NCI-H2171 (cell line): Measurements from ENCODE around the gene DTNBP1.
A peak's percentile ranks its signal among the peaks of the same experiment; 100 is the strongest.

Experiments used
- DNase-seq: peaks from one replicate; lab custom pipeline; 2025; lab: John Stamatoyannopoulos, UW

DTNBP1 gene

DNA sequence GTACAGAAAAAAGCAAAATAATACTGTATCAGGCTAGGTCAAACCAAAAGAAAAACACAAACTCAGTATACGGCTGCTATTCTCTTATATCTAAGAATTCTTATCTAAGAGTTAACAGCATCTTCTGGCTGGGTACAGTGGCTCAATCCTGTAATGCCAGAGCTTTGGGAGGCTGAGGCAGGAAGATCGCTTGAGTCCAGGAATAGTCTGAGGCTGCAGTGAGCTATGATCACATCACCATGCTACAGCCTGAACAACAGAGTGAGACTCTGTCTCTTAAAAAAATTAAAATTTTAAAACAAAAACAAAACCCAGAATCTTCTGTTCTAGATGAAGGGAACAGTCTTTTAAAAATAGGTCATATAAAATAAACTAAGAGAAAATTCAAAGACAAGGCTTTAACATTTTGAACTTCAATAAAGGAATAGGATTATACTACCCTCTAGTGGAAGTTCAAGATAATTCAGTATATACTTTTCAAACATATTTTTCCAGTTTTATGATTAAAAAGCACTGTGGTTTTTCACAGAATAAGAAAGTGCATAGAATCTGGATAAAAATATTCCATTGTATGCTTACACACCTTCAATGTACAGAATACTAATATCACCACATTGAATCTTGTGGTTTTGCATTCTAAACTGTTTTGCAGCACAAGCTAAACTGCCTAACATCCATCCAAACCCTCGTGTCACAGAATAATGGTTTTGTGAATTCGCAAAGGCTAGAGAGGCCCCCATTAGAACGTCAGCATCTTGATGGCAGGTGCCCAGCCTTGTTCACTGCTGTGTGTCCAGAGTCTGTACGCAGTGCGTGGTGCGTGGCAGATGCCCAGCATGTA lies 39.3 kb downstream of the DTNBP1 start:
- peak; percentile 38 for DNase-seq

DNA sequence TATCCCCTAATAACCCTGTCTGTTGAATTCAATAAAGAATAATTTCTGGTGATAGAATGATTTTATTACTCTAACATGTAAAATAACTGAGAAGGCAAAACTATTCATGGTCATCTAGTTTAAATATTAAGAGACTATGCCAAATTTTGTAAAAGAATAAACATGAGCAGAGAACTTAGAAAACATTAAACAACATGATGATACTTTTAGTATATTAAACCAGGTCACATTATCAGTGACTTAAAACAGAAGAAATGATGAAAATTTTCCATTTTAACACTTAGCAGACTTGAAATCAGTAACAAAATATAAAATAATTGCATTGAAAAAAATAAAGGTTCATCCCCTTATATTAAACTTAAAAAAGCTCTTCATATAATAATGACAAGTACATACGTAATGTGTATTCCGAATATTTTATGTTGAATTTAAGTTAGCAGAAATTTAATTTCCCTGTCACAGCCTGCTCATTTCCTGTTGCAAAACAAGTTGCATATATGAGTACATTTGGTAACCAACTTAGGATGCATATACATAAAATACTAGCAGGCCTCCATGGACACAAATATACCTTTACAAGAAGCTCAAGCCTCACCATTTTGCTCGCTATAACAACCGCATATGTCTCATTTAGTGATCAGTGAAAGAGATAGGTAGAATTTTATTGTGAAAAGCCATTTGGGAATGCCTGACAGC lies 40.6 kb downstream of the DTNBP1 start:
- peak; percentile 29 for DNase-seq

DNA sequence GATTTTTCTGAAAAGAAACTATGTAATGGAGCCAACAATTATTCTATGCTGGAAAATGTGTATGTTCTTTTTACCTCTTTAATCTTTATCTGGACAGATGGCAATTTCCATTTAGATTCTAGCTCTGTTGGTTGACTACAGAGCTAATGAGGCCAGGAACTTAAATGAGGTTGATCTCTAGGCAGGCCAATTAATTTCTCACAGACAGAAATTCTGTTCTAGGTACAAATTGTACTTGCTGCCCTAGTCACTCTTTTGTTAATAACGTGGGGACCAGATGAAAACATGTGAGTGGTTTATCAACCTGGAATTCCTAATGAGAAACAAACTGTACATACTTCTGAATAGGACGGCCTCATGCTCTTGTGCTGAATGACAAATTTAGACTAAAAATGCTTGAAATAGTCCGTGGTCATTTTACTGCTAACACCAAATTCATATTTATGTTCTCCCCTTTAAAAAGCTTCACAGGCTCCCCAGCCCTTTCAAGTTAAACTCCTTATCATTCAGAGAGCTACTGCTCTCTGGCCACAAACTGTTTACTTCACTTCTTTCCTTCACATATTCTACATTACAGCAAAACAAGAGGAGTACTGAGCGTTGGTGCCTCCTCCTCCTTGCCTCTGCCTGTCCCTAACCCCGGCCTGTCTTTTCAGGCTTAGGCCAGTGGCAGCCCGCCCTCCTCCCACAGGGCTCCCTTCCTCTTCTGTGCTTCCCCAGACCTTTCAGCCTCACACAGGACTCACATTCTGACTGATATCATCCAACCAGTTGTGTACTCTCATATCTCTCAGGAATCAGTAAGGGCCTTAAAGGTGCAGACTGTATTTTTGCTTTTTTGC lies 41.4 kb downstream of the DTNBP1 start:
- DNase-seq, result peak; percentile 65

DNA sequence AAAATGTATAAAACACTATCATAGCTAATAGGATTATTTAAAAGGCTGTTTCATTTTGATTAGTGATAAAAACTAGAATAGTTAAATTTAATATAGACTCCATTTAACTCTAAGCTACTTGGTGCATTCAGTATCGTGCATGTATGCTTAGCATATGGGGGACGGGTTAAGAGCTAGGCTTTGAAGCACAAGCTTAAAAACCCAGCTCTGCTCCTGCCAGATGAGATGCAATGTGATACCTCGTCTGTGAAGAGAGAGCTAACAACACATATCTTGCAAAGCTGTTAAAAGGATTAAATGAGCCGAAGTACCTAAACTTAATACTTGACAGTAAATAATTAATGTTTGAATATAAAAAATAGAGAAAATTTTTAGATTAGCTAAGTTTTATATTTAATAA lies 42.2 kb downstream of the DTNBP1 start:
- peak; percentile 85 for DNase-seq

DNA sequence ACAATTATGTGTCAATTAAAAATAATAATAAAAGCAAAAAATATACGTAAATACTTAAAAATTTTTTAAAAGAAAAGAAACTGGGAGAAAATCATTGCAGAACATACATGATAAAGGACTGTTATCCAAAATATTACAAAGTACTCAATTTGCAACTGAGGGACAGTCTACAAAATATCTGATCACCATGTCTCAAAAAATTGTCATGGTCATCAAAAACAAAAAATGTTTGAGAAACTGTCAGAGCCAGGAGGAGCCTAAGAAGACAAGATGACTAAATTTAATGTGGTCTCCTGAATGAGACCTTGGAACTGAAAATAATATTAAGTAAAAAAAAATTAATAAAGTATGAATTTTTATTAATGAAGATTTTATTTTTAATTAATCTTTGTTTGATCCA lies 43.5 kb downstream of the DTNBP1 start:
- DNase-seq, result no peak

DNA sequence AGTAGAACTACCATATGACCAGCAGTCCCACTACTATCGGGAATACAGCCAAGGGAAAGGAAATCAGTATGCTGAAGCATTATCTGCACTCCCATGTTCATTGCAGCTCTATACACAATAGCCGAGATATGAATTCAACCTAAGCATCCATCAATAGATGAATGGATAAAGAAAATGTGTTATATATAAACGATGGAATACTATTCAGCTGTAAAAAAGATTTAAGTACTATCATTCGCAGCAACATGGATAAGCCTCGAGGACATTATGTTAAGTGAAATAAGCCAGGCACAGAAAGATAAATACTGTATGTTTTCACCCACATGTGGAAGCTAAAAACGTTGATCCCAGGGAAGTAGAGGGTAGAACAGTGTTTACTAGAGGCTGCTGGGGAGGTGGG lies 44.1 kb downstream of the DTNBP1 start:
- DNase-seq, result no peak

DNA sequence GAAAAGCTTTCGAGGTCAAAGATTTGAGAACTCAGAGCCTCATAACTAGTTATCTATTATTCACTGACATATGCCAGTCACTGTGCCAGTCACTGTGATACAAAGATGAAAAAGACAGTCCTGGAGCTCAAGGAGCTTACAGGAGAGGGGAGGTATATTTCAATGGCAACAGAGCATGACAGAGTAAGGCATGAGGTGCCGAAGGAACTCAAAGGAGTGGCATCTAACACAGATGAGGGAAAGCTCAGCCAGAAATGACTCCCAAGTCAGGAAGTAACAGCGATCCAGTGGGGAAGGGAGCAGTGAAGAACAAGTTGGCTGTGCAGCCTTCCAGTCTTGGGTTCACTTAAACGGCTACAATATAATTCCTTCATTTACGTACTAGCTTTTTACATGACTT lies 46.6 kb downstream of the DTNBP1 start:
- no peak for DNase-seq

DNA sequence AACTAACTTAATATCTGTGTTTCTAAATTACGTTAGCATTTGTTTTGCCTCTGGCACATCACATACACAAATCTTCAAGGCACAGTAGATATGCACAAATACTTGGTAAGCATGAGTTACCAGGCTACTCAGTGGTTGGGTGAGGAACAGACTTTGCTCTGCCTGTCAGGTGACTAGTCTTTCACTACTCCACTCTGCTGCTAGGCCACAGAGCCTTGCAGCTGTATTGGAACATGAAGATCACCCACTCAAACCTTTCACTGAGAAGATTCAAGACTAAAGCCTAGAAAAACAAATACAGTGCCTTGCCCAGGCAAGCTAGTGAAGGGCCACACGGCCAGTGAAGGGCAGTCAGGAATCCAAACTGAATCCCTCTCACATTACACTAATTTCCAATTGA lies 47.0 kb downstream of the DTNBP1 start:
- no peak for DNase-seq

DNA sequence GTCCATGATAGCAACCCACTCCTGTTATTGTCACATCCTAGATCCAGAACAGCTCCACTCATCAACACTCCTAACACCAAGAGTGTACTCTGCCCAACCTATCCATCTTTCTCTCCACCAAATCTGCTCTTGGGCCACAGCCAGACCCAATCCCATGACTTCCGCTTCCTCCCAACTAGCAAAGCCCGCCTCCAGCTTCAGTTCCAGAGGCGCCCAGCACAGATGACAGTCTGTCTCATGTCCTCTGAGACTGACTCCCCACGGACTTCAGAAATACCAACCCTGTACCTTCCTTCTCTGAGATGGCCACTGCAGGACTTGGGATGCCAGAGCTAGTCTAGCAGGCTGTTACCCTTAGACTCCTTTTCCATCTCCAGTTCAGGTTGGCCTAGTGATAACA lies 48.6 kb downstream of the DTNBP1 start:
- DNase-seq, result no peak

DNA sequence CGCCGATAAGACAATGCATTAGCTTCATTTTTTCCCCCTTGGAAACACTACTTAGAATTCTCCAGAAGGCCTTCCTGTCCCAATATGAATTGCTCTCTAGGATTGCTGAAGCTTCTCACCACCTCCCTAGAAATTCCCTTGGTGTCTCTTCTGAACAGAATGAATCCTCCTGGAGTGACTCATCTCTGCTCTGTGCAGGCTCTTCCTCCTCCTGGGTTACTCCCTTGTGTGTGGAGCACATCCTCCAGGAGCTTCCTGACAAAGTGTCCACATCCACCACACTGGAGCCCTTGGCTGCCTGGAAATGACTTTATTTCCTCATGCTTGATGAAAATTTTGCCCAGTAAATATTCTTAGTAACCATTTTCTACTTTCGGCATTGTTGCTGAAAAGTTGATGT lies 54.4 kb downstream of the DTNBP1 start:
- no peak for DNase-seq

DNA sequence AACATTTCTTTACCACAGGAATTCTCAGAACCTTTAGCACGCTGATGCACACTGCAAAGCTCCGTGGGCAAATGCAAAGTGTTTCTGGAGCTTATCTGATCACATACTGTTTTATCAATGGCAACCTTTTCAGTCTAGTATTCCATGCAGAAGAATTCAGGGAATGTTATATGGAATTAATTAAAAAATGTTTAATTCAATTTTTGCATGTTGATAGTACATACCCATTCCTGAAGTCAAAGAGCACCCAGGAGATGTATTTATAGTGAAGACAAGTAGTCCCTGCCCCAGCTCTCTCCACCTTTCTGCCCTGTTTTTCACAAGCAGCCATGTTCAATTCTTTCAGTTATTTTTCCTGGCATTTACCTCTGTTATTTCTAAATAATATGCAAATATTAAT lies 55.2 kb downstream of the DTNBP1 start:
- no peak for DNase-seq

DNA sequence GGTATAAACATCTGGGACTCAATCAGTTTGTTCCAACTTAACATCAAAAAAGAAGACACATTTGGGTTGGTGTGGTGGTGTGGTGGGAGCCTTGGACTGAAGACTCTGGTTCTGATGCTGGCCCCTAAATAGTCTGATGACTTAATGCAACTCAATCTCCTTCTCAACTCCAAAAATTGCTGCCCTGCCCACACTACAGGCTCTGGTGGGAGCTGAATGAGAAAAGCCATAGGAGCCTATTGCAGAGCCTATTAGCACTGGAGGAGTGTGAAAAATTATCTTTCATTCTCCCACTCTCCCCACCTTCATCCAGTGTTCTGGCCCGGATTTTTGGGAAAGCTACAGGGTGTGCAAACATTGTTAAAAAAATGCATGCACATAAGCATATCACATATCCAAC lies 56.5 kb downstream of the DTNBP1 start:
- DNase-seq, result no peak

DNA sequence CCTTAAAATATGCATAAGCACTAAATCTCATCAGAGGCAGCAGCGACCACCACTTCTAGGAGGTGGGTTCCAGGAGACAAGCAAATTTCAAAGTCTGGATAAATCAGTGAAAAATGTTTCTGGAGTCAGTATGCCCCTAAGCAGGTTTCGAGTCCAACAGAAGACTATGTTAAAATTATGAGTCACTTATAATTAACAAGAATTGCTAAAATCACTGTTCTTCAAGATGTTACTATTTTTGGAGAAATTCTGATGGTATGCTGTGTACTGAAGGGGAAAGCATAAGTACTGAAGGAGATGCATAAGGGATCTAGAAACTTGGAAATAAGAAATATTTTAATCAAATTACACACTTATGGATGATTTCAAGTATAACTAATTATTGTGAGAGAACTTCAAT lies 58.0 kb downstream of the DTNBP1 start:
- DNase-seq, result no peak

DNA sequence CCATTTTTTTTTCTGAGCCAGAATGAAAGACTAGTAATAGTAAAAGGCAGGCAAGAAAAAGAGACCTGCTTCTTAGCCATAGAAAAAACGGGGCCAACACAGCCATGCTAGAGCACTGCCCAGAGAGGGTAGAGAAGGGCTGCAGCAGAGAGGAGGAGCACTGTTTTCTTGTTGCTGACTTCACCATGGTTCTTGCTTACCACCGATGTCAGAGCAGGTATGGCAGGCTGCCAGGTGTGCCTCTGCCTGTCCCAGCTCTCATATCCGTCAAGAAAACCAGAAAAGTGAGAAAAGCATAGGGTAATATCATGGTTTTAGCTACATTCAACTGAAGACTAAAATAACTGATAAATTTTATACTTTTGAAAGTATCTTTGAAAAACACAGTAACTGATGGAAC lies 60.7 kb downstream of the DTNBP1 start:
- DNase-seq, result no peak

DNA sequence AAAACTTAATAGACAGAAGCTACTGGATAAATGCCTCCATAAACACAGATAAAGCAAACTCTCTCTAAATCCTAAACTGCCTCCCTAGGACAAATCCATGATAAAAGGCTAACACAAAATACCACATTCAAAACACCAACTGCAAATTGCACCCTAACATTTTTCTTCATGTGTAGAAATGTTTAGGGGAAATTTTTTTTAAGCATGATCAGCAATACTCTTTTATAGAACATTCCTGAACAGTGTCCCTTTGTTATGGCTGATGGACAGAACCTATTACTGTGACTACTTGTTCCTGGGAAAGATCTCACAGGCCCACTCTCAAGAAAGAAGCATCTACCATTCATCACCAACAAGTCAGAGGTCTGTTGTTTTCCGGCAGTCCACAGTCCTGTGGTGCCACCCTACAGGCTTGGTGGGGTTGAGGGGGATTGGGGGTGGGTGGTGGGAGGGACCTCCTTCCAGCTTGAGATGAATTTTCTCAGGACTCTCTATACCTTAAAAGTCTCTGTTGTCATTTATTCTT lies 64.5 kb downstream of the DTNBP1 start:
- no peak for DNase-seq

DNA sequence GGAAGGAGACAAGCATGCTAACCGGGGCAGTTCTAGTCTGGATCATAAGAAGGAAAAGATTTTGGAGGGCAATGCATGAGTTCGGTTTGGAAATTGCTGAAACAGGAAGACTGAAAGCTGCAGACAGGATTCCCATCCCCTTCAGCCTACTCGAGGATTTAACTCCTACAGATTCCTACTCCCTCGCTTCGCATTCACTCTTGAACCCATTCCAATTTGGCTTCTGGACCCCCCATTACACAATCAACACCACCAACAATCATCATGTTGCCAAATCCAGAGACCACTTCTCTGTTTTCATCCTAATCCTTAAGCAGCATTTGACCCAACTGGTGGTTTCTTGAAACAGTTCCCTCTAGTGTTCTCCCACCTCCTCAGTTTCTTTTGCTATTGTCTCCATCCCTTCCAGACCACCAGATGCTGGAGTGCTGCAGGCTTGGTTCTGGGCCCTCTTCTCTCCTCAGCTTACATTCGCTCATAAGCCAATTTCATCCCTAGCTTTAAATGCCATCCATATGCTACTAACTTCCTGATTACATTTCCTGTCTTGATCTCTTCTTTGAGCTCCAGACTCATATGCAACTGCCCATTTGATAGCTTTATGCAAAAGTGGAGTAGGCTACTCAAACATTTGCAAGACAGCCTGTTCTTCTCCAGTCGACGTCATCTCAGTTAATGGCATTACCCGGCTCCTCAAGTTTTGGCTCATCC lies 66.5 kb downstream of the DTNBP1 start:
- no peak for DNase-seq

DNA sequence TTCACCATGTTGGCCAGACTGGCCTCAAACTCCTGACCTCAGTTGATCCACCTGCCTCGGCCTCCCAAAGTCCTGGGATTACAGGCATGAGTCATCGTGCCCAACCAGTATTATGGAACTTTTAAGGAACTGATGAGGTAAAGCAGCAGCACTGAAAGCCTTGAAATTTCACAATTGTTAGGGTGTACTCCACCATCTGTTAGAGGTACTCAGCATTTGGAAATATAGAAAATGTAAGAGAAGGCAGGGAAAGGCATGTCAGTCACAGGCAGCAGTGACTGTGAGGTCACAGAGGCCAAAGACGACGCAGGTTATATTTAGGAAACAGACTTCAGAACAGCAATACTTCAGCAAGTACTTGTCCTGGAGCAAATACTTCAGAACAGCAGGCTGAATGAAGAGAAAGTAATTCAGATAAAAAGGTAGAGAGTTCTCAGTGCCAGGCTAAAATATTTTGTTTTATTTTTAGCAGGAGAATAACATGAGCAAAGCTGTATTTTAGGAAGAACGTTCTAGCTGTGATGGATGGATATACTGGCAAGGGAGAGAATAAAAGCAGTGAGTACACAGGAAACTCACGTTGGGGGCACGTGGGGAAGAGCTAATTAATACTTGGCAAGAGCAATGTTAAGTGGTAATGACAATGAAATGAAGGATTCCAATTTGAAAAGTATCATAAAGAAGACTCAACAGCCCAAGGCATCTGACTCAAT lies 67.2 kb downstream of the DTNBP1 start:
- no peak for DNase-seq

DNA sequence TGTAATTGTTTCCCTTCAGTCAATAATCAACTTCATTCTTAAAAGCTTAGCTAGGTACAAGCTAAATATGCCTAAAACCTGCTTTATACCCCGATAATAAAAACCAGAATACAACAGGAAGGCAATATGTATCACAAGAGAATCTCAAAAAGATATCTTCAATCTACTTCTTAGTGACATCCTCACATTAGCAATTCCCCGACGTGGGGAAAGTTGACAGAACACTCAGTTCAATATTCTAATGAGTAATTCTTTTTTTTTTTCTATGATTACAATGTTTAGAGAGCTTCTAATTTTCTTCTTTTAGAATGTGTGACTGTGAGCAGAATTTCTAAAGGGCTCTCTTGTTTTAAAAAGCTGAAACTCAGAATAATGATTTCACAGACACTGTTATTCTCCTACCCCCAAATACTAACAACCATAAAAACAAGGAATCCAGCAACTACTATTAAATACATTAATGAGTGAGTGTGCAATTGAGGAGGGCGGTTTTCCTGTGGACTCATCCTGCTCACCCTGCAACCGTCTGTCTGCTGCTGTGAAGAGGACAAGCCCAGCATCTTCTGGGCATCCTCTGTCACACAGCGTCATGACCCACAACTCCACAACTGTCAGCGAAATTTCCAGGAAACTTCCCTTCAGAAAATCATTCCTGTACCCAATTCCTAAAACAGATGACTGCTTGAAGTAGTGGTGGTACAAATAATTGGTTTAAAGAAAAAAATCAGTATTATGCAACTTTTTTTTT lies 68.1 kb downstream of the DTNBP1 start:
- no peak for DNase-seq

DNA sequence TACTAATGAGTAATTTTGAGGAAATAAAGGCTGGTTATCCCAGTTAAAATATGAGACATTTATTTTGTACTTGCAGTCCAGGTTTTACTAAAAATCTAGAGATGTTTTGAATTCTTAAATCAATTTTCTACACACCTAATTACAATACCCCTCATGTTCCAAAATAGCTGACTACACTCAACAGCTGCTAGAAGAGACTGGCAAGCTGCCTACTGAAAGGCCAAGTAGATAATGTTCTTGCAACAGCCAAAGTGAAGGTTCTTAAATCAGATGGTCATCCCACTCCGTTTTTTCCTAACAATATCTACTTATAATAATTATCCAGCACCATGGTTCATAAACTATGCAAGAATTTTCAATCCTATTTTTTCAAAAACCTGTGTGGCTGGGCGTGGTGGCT lies 69.0 kb downstream of the DTNBP1 start:
- DNase-seq, result no peak

DNA sequence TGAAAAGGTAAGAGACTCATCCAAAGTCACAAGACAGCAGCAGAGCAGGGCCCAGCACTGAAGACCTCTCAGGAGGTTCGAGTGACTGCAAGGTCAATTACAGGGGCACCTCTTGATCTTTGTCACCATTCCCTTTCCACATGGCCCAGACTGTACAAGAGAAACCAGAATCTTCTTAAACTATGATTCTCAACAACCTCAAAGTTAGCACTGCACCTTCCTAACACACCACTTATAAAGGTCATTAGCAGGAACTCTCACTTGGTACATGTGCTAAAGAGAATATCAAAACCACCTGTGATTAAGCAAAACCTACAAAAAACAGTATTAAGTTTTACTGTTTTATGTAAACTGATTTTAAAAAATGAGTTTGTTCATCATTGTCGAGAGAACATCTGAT lies 70.2 kb downstream of the DTNBP1 start:
- DNase-seq, result no peak
